K562 (cell line): ENCODE results near the gene PRR15. TPM values are rescaled to one million over a fixed set of nuclear protein-coding genes. Genes with fewer than 3 reads are reported as not detected.

Experiments
- ATAC-seq: fragments of 200-7000 bp; cut with Tn5 transposase; 3 replicates; pipeline ENCODE4 v1.9.1; 2020; ENCODE audit warnings: moderate library complexity
- BruUV-seq: library from RNA; stranded (reverse); fragments of 400-500 nt; replicated peaks from 2 replicates; lab custom pipeline; 2021; lab: Mats Ljungman, UMichigan
- CTCF ChIA-PET: fragments of 300-600 bp; formaldehyde crosslinking; extraction: SDS; loops from one replicate; lab custom pipeline; 2021; ENCODE audit warnings: low intra/inter-chr PET ratio; lab: Yijun Ruan, JAX
- POLR2A ChIA-PET: fragments of 300-600, 350-650 bp; sonication (Branson Sonifier 250); formaldehyde crosslinking; extraction: SDS; loops from one replicate; lab custom pipeline; 2021; ENCODE audit warnings: antibody characterized with exemption, inconsistent platforms; lab: Yijun Ruan, JAX
- DNase-seq, 4 experiments: peaks; one replicate each; pipeline versions ENCODE4 v3.0.0 to v3.0.0-alpha.2; 2011 to 2018; ENCODE audit warnings: low spot score in 3 of 4, mixed read lengths in 3 of 4; ENCODE audit errors: extremely low read depth in 1 of 4
- FAIRE-seq: peaks from 2 replicates; lab custom pipeline; 2011; peaks lifted over from hg19 to GRCh38; lab: Jason Lieb, UNC
- H2AFZ ChIP-seq: 2 replicates; pipeline ENCODE4 v1.6.0; 2011; ENCODE audit warnings: low read depth, low read length, control low read depth, inconsistent platforms
- H3K27ac ChIP-seq: fragments of 200-600 bp; 3 replicates; pipeline ENCODE4 v1.8.0; 2011; ENCODE audit warnings: low read depth, mild to moderate bottlenecking, control low read depth, inconsistent platforms, low read length, moderate library complexity, mixed read lengths; ENCODE audit errors: extremely low read depth
- H3K27me3 ChIP-seq, 2 experiments: fragments of 300-600 bp in 1 of 2; 2 replicates in 1 of 2; 3 replicates in 1 of 2; pipeline versions ENCODE4 v1.6.0 to v1.8.0; 2011; ENCODE audit warnings: inconsistent platforms in 2 of 2, low read length in 2 of 2, mild to moderate bottlenecking in 1 of 2, mixed read lengths in 1 of 2, moderate library complexity in 1 of 2; ENCODE audit not compliant: control insufficient read depth in 2 of 2, insufficient read depth in 2 of 2
- H3K36me3 ChIP-seq: fragments of 300-600 bp; 3 replicates; pipeline ENCODE4 v1.8.0; 2011; ENCODE audit warnings: mild to moderate bottlenecking, low read length, inconsistent platforms; ENCODE audit not compliant: control insufficient read depth, insufficient read depth
- H3K4me1 ChIP-seq, 2 experiments: fragments of 200-600 bp in 1 of 2; replicated peaks in 1 of 2; 2 replicates in 1 of 2; 3 replicates in 1 of 2; pipeline versions ENCODE4 v1.5.1 to v1.8.0; 2011; ENCODE audit warnings: inconsistent platforms in 2 of 2, low read length in 2 of 2, mild to moderate bottlenecking in 1 of 2, mixed read lengths in 1 of 2, moderate library complexity in 1 of 2; ENCODE audit not compliant: control insufficient read depth in 2 of 2, insufficient read depth in 2 of 2
- H3K4me2 ChIP-seq: 2 replicates; pipeline ENCODE4 v1.6.1; 2011; ENCODE audit warnings: low read length, control low read depth, inconsistent platforms, mixed read lengths; ENCODE audit not compliant: insufficient read depth
- H3K4me3 ChIP-seq: fragments of 200-600 bp; sonication (generic), shearing (Covaris generic); 2 replicates; pipeline ENCODE4 v1.5.1; 2016; ENCODE audit warnings: control low read depth, inconsistent platforms
- H3K79me2 ChIP-seq: fragments of 200-600 bp; 3 replicates; pipeline ENCODE4 v1.8.0; 2011; ENCODE audit warnings: low read length, inconsistent platforms; ENCODE audit not compliant: control insufficient read depth, insufficient read depth
- H3K9ac ChIP-seq, 2 experiments: 2 replicates each; pipeline versions ENCODE4 v1.6.0 to v1.6.1; 2011; ENCODE audit warnings: low read depth in 2 of 2, low read length in 2 of 2, control low read depth in 1 of 2, inconsistent platforms in 1 of 2, mild to moderate bottlenecking in 1 of 2, mixed read lengths in 1 of 2; ENCODE audit not compliant: insufficient read depth in 1 of 2
- H3K9me1 ChIP-seq: one replicate; pipeline ENCODE4 v1.6.0; 2011; ENCODE audit warnings: inconsistent platforms, mild to moderate bottlenecking, low read length, moderate library complexity; ENCODE audit not compliant: control insufficient read depth, insufficient read depth
- H3K9me3 ChIP-seq: replicated peaks from 2 replicates; pipeline ENCODE4 v1.5.1; 2011; ENCODE audit warnings: low read depth, low read length, inconsistent platforms; ENCODE audit not compliant: control insufficient read depth, insufficient read depth
- H4K20me1 ChIP-seq: replicated peaks from 2 replicates; pipeline ENCODE4 v1.6.1; 2011; ENCODE audit warnings: low read length, inconsistent platforms, mixed read lengths; ENCODE audit not compliant: control insufficient read depth, insufficient read depth
- C11orf30 ChIP-seq: fragments of 450-650 bp; IDR thresholded peaks from 2 replicates; pipeline ENCODE4 v1.6.1; 2016; ENCODE audit warnings: low read depth, mild to moderate bottlenecking
- MXI1 ChIP-seq: IDR thresholded peaks from 2 replicates; pipeline ENCODE4 v1.6.1; 2011; ENCODE audit warnings: low read depth, mild to moderate bottlenecking, improper control_type of control experiment, low read length
- TAF15 ChIP-seq: fragments of 200-400 bp; formaldehyde crosslinking; IDR thresholded peaks from 2 replicates; pipeline ENCODE4 v1.6.1; 2017; ENCODE audit warnings: mild to moderate bottlenecking, low read depth, low read length, moderate library complexity
- ZNF316 ChIP-seq: fragments of 450-650 bp; IDR thresholded peaks from 2 replicates; pipeline ENCODE4 v1.6.1; 2016
- ZNF77 ChIP-seq: fragments of 250-450 bp; sonication (Bioruptor Pico); IDR thresholded peaks from 2 replicates; pipeline ENCODE4 v1.5.0; 2020
- WGBS: fragments of 100-300 bp; shearing (Covaris generic); methylation state at CpG from one replicate; pipeline ENCODE4 v1.1.6; 2016; ENCODE audit warnings: low coverage, mixed read lengths; ENCODE audit not compliant: insufficient coverage; ENCODE audit errors: missing lambda C conversion rate; 5-methylcytosine and 5-hydroxymethylcytosine counted together
- in situ Hi-C: fragments of 300-500 bp; cut with MboI; formaldehyde crosslinking; loops from 4 replicates; pipeline ENCODE4 v1.15.0; 2018; ENCODE audit warnings: inconsistent platforms, mixed read lengths
- intact Hi-C: fragments of 100-400 bp; cut with micrococcal nuclease; formaldehyde crosslinking; loops from 2 replicates; pipeline ENCODE4 v1.14.2; 2022
- polyA plus RNA-seq, 8 experiments: library from polyadenylated mRNA; depleted of rRNA in 4 of 8; stranded (reverse) in 5 of 8; unstranded in 3 of 8; fragments of >200 nt; fragmentation: Nextera tagmentation in 2 of 8; fragmentation: Illumina TruSeq in 1 of 8; extraction: Ambion mirVana in 2 of 8; extraction: Trizol in 1 of 8; gene quantifications; 2 replicates each; pipeline versions ENCODE4 v1.2.1 to v1.2.3, GENCODE V29; 2011 to 2014; ENCODE audit warnings: inconsistent platforms in 1 of 8, missing spikeins in 1 of 8
- total RNA-seq, 7 experiments: library from RNA; depleted of rRNA in 6 of 7; stranded (reverse); fragments of >200 nt in 6 of 7; fragmentation: Illumina TruSeq in 2 of 7; extraction: Trizol in 2 of 7; gene quantifications; 2 replicates each; pipeline versions ENCODE4 v1.2.1 to v1.2.3, GENCODE V29; 2011 to 2021; ENCODE audit warnings: low replicate concordance in 1 of 7

PRR15 gene
- total and polyA plus RNA-seq, 9 of the 15 experiments (the other 6 are each of a cell fraction or from before 2014, with no cell fraction given), result not detected

DNA sequence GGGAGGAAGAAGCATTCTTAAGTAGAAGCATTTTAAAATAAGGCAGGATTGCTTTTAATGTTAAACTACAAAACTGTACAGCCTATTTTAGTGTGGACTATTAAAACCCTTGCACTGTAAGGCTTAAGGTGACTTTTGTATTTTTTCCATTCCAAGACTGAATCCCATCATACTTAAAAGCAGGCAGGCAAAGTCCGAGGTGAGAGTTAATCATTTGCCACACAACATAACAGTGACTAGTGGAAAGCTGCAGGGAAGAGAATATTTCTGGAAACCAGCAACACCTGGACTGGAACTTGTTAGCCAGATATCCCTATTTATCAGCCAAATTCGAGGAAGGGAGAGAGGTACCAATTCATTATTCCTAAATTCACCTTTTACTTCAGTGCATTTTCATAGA is 3.5 kb downstream of the PRR15 start:
- DNase-seq (no peak), FAIRE-seq (no peak), ATAC-seq (no peak)
- no peak for TF ChIP-seq MXI1
- no peak for TF ChIP-seq ZNF77 (CRISPR knock-in tag)
- peaks cover 38 to 49% of the 10 kb centered on the region in 2 experiments; a peak in 4 of 5 replicates for H3K27me3 ChIP-seq
- peaks cover 0 to 18% of the 10 kb centered on the region in 2 experiments; a peak in 1 of 5 replicates for H3K4me1 ChIP-seq
- H3K4me2 ChIP-seq, result no peak overlapping the region
- H3K9ac ChIP-seq, result no peak overlapping the region
- no peaks in the 10 kb centered on the region for H3K9me3 ChIP-seq
- H3K36me3 ChIP-seq, result no peaks in the 10 kb centered on the region
- intact Hi-C loops (no loop called here), in situ Hi-C loops (no loop called here)
- ChIA-PET POLR2A (no interaction called here), CTCF (no interaction called here)
- no peaks in the 10 kb centered on the region for H3K9me1 ChIP-seq
- BruUV-seq, result no TSS peak
- no peaks in the 10 kb centered on the region for H3K79me2 ChIP-seq
- 3% methylated on average over 2 of the region's 2 CpGs for WGBS
- no peak overlapping the region for H3K27ac ChIP-seq
- H2AFZ ChIP-seq, result no peak overlapping the region
- H3K4me3 ChIP-seq, result no peak overlapping the region
- H4K20me1 ChIP-seq, result no peaks in the 10 kb centered on the region

DNA sequence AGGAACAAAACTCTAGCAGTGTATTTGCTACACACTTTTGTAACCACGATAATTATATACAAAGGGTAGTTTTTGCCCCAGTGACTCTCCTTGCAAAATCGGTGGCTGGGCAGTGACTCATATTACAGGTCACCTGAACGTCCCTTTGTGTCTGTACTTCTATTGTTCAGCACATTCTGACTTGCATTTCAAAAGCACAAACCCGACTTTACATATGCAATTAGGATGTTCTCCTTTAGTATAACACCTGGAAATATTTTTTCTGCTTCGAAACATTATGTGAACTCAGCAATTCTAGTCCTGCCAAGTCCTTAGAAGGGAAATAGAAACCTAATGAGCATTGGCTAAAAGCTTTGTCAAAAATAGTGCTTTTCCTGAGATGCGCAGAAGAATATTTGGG is 6.0 kb downstream of the PRR15 start:
- Histone ChIP-seq H4K20me1 (no peaks in the 10 kb centered on the region), H3K27me3 (peaks cover 24 to 36% of the 10 kb centered on the region in 2 experiments; a peak in 4 of 5 replicates), H3K9me1 (no peaks in the 10 kb centered on the region), H3K4me3 (no peak overlapping the region), H3K36me3 (no peaks in the 10 kb centered on the region), H3K9ac (no peak overlapping the region), H3K4me1 (peaks cover 0 to 11% of the 10 kb centered on the region in 2 experiments; a peak in 1 of 5 replicates), H2AFZ (no peak overlapping the region), H3K9me3 (no peaks in the 10 kb centered on the region), H3K79me2 (no peaks in the 10 kb centered on the region), H3K27ac (no peak overlapping the region), H3K4me2 (no peak overlapping the region)
- no peak for DNase-seq
- no TSS peak for BruUV-seq
- ChIA-PET CTCF (no interaction called here), POLR2A (interaction anchor here (0.7 kb wide), 1 partner anchor 10 kb away, joined by 3 read pairs; no protein-coding TSS in a partner anchor)
- no peak for FAIRE-seq
- no peak for ATAC-seq
- TF ChIP-seq C11orf30 (0 out of 2 replicates have a peak, but pooled peaks have one; percentile 28), TAF15 (no peak), ZNF316 (peak; percentile 59)
- WGBS, result 18% methylated on average over 6 of the region's 6 CpGs
- in situ Hi-C loops (no loop called here), intact Hi-C loops (no loop called here)
